Thyroid gland (tissue), 4 donors: ENCODE results near the gene TPPP2.

ENCODE experiments used
- CTCF ChIP-seq, 6 experiments: fragments of 200-600 bp in 3 of 6; fragments of 450-650 bp in 3 of 6; sonication (generic) in 3 of 6; IDR thresholded peaks; one replicate each; pipeline ENCODE4 v1.5.1; 2016 to 2019; ENCODE audit warnings: antibody characterized with exemption in 6 of 6, mild to moderate bottlenecking in 2 of 6, inconsistent platforms in 1 of 6, moderate library complexity in 1 of 6
- POLR2A ChIP-seq, 2 donors: fragments of 450-650 bp; IDR thresholded peaks; one replicate each; pipeline ENCODE4 v1.6.1; 2017; ENCODE audit warnings: antibody characterized with exemption in 2 of 2, mild to moderate bottlenecking in 2 of 2, moderate library complexity in 1 of 2

- no peak for TF ChIP-seq CTCF (IDR thresholded peaks at IDR 0.05)
- no peak for TF ChIP-seq POLR2A (IDR thresholded peaks at IDR 0.05)
These were observed 30.0 kb downstream of the TPPP2 start for GRCh38 chr14:21059842-21060613.
